SH-SY5Y (cell line): Measurements from ENCODE around the gene GNLY.

Experiments
- GATA2 ChIP-seq: IDR thresholded peaks from 2 replicates; pipeline ENCODE4 v1.6.1; 2011; ENCODE audit warnings: mild to moderate bottlenecking, low read depth, low read length
- GATA3 ChIP-seq: IDR thresholded peaks from 2 replicates; pipeline ENCODE4 v1.6.1; 2011; ENCODE audit warnings: low read depth, mild to moderate bottlenecking, low read length, moderate library complexity

GRCh38 chr2:85682378-85682777 lies 11.8 kb upstream of the GNLY start:
- no peak for TF ChIP-seq GATA3
- no peak for TF ChIP-seq GATA2
